Calu3 (cell line): ENCODE measurements around the gene TXNDC12. TPM values are rescaled to one million over a fixed set of nuclear protein-coding genes. Genes with fewer than 3 reads are reported as not detected.
"Not testable (repeated sequence)": the region's sequence is repeated elsewhere in the genome, so short reads cannot be mapped to it uniquely, and the experiment has no call there.

ENCODE experiments used
- BruUV-seq: library from RNA; stranded (reverse); fragments of 400-500 nt; replicated peaks from 2 replicates; lab custom pipeline; 2021; lab: Mats Ljungman, UMichigan
- CTCF ChIA-PET: fragments of 300-600 bp; sonication (Branson Sonifier 250); formaldehyde crosslinking; loops from one replicate; lab custom pipeline; 2022; ENCODE audit warnings: antibody characterized with exemption; lab: Charles Lee
- DNase-seq: peaks from one replicate; pipeline ENCODE4 v3.0.0; 2022
- H3K27ac Mint-ChIP-seq: one replicate; pipeline ENCODE4 v1.8.0; 2022; ENCODE audit warnings: mixed read lengths; ENCODE audit not compliant: unreplicated experiment
- H3K27me3 Mint-ChIP-seq: one replicate; pipeline ENCODE4 v1.8.0; 2022; ENCODE audit warnings: mixed read lengths; ENCODE audit not compliant: unreplicated experiment
- H3K36me3 Mint-ChIP-seq: one replicate; pipeline ENCODE4 v1.8.0; 2022; ENCODE audit warnings: mild to moderate bottlenecking, moderate library complexity, mixed read lengths; ENCODE audit not compliant: insufficient read depth, unreplicated experiment
- H3K4me1 Mint-ChIP-seq: one replicate; pipeline ENCODE4 v1.8.0; 2022; ENCODE audit warnings: mild to moderate bottlenecking, low read depth, mixed read lengths; ENCODE audit not compliant: unreplicated experiment
- H3K4me3 Mint-ChIP-seq: one replicate; pipeline ENCODE4 v1.8.0; 2022; ENCODE audit warnings: mild to moderate bottlenecking, low read depth, moderate library complexity, mixed read lengths; ENCODE audit not compliant: unreplicated experiment
- H3K9me3 Mint-ChIP-seq: one replicate; pipeline ENCODE4 v1.8.0; 2022; ENCODE audit warnings: low read depth, mixed read lengths; ENCODE audit not compliant: unreplicated experiment
- intact Hi-C: fragments of 100-400 bp; cut with micrococcal nuclease; formaldehyde crosslinking; loops from one replicate; pipeline ENCODE4 v1.10.0; 2022; ENCODE audit not compliant: unreplicated experiment
- total RNA-seq: library from RNA; stranded (reverse); gene quantifications from 2 replicates; pipeline ENCODE4 v1.2.3, GENCODE V29; 2022
- TF ChIP-seq, protein P1 (sequence below): fragments of 200-600 bp; IDR thresholded peaks from one replicate; pipeline ENCODE4 v1.8.0; 2022; ENCODE audit warnings: antibody characterized with exemption; ENCODE audit not compliant: unreplicated experiment

Gene TXNDC12
- total RNA-seq, 1 experiment from 2014 or later: 68.9 TPM

DNA sequence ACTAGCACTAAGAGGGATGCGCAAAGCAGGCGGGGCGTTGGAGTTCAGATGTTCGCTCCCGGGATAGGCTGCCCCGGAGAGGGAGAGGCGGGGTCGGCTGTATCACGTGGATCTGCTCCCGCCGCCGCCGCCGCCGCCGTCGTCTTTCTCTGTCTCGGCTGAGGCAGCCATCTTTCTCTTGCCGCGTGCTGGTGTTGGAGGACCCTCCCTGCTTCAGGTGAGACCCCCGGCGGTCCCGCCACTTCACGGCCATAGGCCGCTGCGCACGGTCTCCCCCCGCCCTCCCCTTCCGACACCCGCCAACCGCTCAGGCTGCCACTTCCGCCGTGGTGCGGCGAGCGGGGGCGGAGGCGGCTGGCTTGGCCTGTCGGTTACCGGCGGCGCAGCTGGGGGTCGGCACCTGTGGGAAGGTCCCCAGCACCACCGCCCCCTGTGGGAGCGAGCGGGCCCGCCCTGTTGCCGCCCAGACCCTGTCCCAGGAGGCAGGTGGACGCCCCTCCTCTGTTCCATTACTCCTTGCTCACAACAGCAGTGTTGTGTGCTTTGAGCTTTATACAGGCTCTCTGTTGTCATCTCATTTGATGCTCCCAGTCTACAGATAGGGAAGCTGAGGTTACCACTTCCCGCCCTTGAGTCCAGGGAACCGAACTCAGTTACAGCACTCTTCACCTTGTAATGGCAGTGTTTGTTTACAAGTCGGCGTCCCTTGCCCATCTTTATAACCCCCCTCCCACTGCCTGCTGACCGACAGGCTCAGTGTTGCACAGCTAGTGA is 1.4 kb upstream of the TXNDC12 start, which contains the start of gene BTF3L4:
Gene BTF3L4 (plus strand): TSS at position 133 of the 774 bp plus-strand sequence. CDS start 3,553 bp downstream, outside the sequence.
- CTCF ChIA-PET: interaction anchor here (0.6 to 1.2 kb wide), 2 partner anchors 24 to 263 kb away, joined by 3 to 4 read pairs; no protein-coding TSS in a partner anchor
- DNase-seq: peak; percentile 96
- Mint-ChIP-seq H3K4me1 (peaks cover 40% of the 10 kb centered on the region), H3K27ac (peak within 1 kb of the TSS; percentile 83), H3K27me3 (no peaks in the 10 kb centered on the region), H3K4me3 (peak within 1 kb of the TSS; percentile 93), H3K36me3 (peaks cover 89% of the 10 kb centered on the region), H3K9me3 (no peaks in the 10 kb centered on the region)
- intact Hi-C loops: no loop called here
- BruUV-seq: no TSS peak
- TF ChIP-seq, protein P1, sequence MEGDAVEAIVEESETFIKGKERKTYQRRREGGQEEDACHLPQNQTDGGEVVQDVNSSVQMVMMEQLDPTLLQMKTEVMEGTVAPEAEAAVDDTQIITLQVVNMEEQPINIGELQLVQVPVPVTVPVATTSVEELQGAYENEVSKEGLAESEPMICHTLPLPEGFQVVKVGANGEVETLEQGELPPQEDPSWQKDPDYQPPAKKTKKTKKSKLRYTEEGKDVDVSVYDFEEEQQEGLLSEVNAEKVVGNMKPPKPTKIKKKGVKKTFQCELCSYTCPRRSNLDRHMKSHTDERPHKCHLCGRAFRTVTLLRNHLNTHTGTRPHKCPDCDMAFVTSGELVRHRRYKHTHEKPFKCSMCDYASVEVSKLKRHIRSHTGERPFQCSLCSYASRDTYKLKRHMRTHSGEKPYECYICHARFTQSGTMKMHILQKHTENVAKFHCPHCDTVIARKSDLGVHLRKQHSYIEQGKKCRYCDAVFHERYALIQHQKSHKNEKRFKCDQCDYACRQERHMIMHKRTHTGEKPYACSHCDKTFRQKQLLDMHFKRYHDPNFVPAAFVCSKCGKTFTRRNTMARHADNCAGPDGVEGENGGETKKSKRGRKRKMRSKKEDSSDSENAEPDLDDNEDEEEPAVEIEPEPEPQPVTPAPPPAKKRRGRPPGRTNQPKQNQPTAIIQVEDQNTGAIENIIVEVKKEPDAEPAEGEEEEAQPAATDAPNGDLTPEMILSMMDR: no peak

- H3K27ac Mint-ChIP-seq: peak overlapping the region; percentile 83
- intact Hi-C loops: loop anchor here (1.0 kb wide), 1 partner anchor 23 kb away; the partner anchor contains the start of gene KTI12
These were observed 823 bp upstream of the TXNDC12 start for GRCh38 chr1:52055866-52056162.

GRCh38 chr1:52054496-52055065 is 410 bp downstream of the TXNDC12 start:
- Mint-ChIP-seq H3K4me3 (peak overlapping the region; percentile 93), H3K36me3 (peaks cover 76% of the 10 kb centered on the region), H3K9me3 (no peaks in the 10 kb centered on the region), H3K4me1 (peaks cover 40% of the 10 kb centered on the region), H3K27me3 (no peaks in the 10 kb centered on the region), H3K27ac (peak overlapping the region; percentile 83)
- no peak for DNase-seq
- CTCF ChIA-PET: interaction anchor here (0.5 to 0.8 kb wide), 3 partner anchors 21 to 813 kb away, joined by 3 to 5 read pairs (median 4); partner anchors contain the start of gene KTI12
- BruUV-seq: no TSS peak
- TF ChIP-seq, protein P1: no peak
- intact Hi-C loops: loop anchor here (1.0 kb wide), 1 partner anchor 21 kb away; the partner anchor contains the start of gene KTI12

More at GRCh38 chr1:52055866-52056162, 823 bp upstream of the TXNDC12 start:
- DNase-seq: no peak
- CTCF ChIA-PET: interaction anchor here (1.2 kb wide), 1 partner anchor 24 kb away, joined by 3 read pairs; no protein-coding TSS in a partner anchor
- Mint-ChIP-seq H3K4me3 (peak overlapping the region; percentile 93), H3K4me1 (peaks cover 40% of the 10 kb centered on the region), H3K27me3 (no peaks in the 10 kb centered on the region), H3K36me3 (peaks cover 84% of the 10 kb centered on the region), H3K9me3 (no peaks in the 10 kb centered on the region)
- BruUV-seq: no TSS peak
- TF ChIP-seq, protein P1: no peak

DNA sequence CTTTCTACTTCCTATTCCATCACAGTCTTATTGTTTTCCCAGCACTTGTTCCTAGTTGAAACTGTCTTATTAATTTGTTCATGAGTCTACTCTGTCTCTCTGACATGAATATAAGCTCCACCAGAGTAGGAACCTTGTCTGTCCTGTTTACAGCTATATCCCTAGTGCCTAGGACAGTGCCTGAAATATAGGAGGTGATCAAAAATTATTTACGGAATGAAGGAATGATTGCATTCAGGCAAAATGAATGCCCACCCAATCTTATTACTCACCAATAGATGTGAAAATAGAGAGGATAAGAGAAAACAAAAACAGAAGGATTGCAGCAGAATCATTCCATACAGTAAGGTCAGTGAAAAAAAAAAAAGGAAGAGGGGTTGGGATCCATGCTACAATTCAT is 1.1 kb downstream of the TXNDC12 start:
- H3K4me3 Mint-ChIP-seq: peak overlapping the region; percentile 93
- CTCF ChIA-PET: no interaction called here
- DNase-seq: no peak
- H3K9me3 Mint-ChIP-seq: no peaks in the 10 kb centered on the region
- TF ChIP-seq, protein P1: no peak
- no TSS peak for BruUV-seq
- H3K36me3 Mint-ChIP-seq: peaks cover 68% of the 10 kb centered on the region
- no peaks in the 10 kb centered on the region for H3K27me3 Mint-ChIP-seq
- intact Hi-C loops: no loop called here
- peak overlapping the region; percentile 83 for H3K27ac Mint-ChIP-seq
- peaks cover 33% of the 10 kb centered on the region for H3K4me1 Mint-ChIP-seq

- CTCF ChIA-PET, H3K27me3 Mint-ChIP-seq, H3K4me3 Mint-ChIP-seq, H3K27ac Mint-ChIP-seq, intact Hi-C loops, DNase-seq, BruUV-seq, H3K9me3 Mint-ChIP-seq: not testable (repeated sequence)
- H3K36me3 Mint-ChIP-seq: peaks cover 40% of the 10 kb centered on the region
- peaks cover 19% of the 10 kb centered on the region for H3K4me1 Mint-ChIP-seq
These were observed 5.7 kb downstream of the TXNDC12 start for GRCh38 chr1:52049337-52049736.

DNA sequence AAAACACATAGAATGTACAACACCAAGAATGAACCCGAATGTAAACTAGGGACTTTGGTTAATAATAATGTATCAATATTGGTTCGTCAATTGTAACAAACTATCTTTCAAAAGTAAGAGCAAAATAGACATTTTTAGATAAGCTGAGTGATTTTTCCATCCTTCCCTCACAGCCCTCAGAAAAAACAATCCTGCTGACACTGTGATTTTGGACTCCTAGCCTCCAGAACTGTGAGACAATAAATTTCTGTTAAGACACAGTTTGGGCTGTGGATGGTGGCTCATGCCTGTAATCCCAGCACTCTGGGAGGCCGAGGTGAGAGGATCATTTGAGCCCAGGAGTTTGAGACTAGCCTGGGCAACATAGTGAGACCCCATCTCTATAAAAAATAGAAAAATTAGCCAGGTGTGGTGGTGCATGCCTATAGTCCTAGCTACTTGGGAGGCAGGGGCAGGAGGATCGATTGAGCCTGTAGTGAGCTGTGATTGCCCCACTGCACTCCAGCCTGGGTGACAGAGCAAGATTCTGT is 9.3 kb downstream of the TXNDC12 start:
- H3K4me3 Mint-ChIP-seq, intact Hi-C loops, H3K27me3 Mint-ChIP-seq, BruUV-seq, H3K4me1 Mint-ChIP-seq, H3K27ac Mint-ChIP-seq, CTCF ChIA-PET, DNase-seq, H3K9me3 Mint-ChIP-seq: not testable (repeated sequence)
- peaks cover 22% of the 10 kb centered on the region for H3K36me3 Mint-ChIP-seq
